SJCRH30 (cell line): ENCODE measurements around the gene LAMA4. TPM values are rescaled to one million over a fixed set of nuclear protein-coding genes. Genes with fewer than 3 reads are reported as not detected.
A peak's percentile ranks its signal among the peaks of the same experiment; 100 is the strongest.

Experiments
- DNase-seq, 2 experiments: peaks; one replicate each; pipeline ENCODE4 v3.0.0-alpha.2; 2015 to 2020
- H3K27ac ChIP-seq: fragments of 250-450 bp; sonication (Bioruptor Pico); 2 replicates; pipeline ENCODE4 v1.5.1; 2020; ENCODE audit warnings: mild to moderate bottlenecking, moderate library complexity
- H3K27me3 ChIP-seq: fragments of 250-450 bp; sonication (Bioruptor Pico); 2 replicates; pipeline ENCODE4 v1.5.1; 2020; ENCODE audit warnings: mild to moderate bottlenecking, moderate library complexity
- H3K36me3 ChIP-seq: fragments of 250-450 bp; sonication (Bioruptor Pico); 2 replicates; pipeline ENCODE4 v1.5.1; 2020; ENCODE audit warnings: mild to moderate bottlenecking, moderate library complexity
- H3K4me1 ChIP-seq: fragments of 250-450 bp; sonication (Bioruptor Pico); 2 replicates; pipeline ENCODE4 v1.5.1; 2020; ENCODE audit warnings: mild to moderate bottlenecking, moderate library complexity
- H3K4me3 ChIP-seq: fragments of 250-450 bp; sonication (Bioruptor Pico); 2 replicates; pipeline ENCODE4 v1.5.1; 2020; ENCODE audit warnings: mild to moderate bottlenecking, moderate library complexity
- H3K9me3 ChIP-seq: fragments of 250-450 bp; sonication (Bioruptor Pico); replicated peaks from 2 replicates; pipeline ENCODE4 v1.5.1; 2020; ENCODE audit warnings: mild to moderate bottlenecking, moderate library complexity
- total RNA-seq: library from RNA; depleted of rRNA; stranded (reverse); fragments of >200 nt; shearing (Covaris generic); gene quantifications from 2 replicates; pipeline ENCODE4 v1.2.3, GENCODE V29; 2014

Gene LAMA4
- total RNA-seq, 1 experiment from 2014 or later: 28.5 TPM

- Histone ChIP-seq H3K4me1 (peaks cover 6% of the 10 kb centered on the region; the same call in 1 of the 2 replicates), H3K27ac (no peak overlapping the region), H3K4me3 (no peak overlapping the region), H3K36me3 (no peaks in the 10 kb centered on the region), H3K27me3 (no peaks in the 10 kb centered on the region), H3K9me3 (no peaks in the 10 kb centered on the region)
- DNase-seq: no peak
These were observed 12.0 kb upstream of the LAMA4 start for GRCh38 chr6:112266331-112266730.

GRCh38 chr6:112259337-112259675, 4.9 kb upstream of the LAMA4 start:
- no peak for DNase-seq
- no peak overlapping the region for H3K4me3 ChIP-seq
- H3K27ac ChIP-seq: no peak overlapping the region

GRCh38 chr6:112258642-112259336, 4.4 kb upstream of the LAMA4 start:
- DNase-seq: no peak
- Histone ChIP-seq H3K27ac (no peak overlapping the region), H3K36me3 (no peaks in the 10 kb centered on the region), H3K4me3 (no peak overlapping the region), H3K4me1 (no peaks in the 10 kb centered on the region; the same call in 1 of the 2 replicates), H3K9me3 (no peaks in the 10 kb centered on the region), H3K27me3 (no peaks in the 10 kb centered on the region)

More at GRCh38 chr6:112259337-112259675, 4.9 kb upstream of the LAMA4 start:
- no peaks in the 10 kb centered on the region for H3K9me3 ChIP-seq
- no peaks in the 10 kb centered on the region for H3K27me3 ChIP-seq
- H3K4me1 ChIP-seq: no peaks in the 10 kb centered on the region; the same call in 1 of the 2 replicates
- no peaks in the 10 kb centered on the region for H3K36me3 ChIP-seq

GRCh38 chr6:112257178-112257855, 3.0 kb upstream of the LAMA4 start:
- no peaks in the 10 kb centered on the region for H3K9me3 ChIP-seq
- H3K4me1 ChIP-seq: no peaks in the 10 kb centered on the region; the same call in none of the 2 replicates
- H3K4me3 ChIP-seq: no peak overlapping the region
- no peaks in the 10 kb centered on the region for H3K27me3 ChIP-seq
- no peaks in the 10 kb centered on the region for H3K36me3 ChIP-seq
- DNase-seq: no peak
- no peak overlapping the region for H3K27ac ChIP-seq

- peak overlapping the region; percentile 56 for H3K4me3 ChIP-seq
- no peaks in the 10 kb centered on the region for H3K36me3 ChIP-seq
- H3K9me3 ChIP-seq: no peaks in the 10 kb centered on the region
- peak overlapping the region; percentile 51; the same call in 1 of the 2 replicates for H3K27ac ChIP-seq
- H3K27me3 ChIP-seq: no peaks in the 10 kb centered on the region
- DNase-seq: peak; percentile 37 to 64
- H3K4me1 ChIP-seq: no peaks in the 10 kb centered on the region; the same call in none of the 2 replicates
These were observed 554 bp upstream of the LAMA4 start for GRCh38 chr6:112254921-112255320.

- no peak for DNase-seq
- Histone ChIP-seq H3K9me3 (no peaks in the 10 kb centered on the region), H3K4me1 (no peaks in the 10 kb centered on the region; the same call in none of the 2 replicates), H3K27ac (peak overlapping the region; percentile 51), H3K27me3 (no peaks in the 10 kb centered on the region), H3K4me3 (peak overlapping the region; percentile 56), H3K36me3 (no peaks in the 10 kb centered on the region)
These were observed 898 bp downstream of the LAMA4 start for GRCh38 chr6:112253498-112253840.

- no peaks in the 10 kb centered on the region; the same call in none of the 2 replicates for H3K4me1 ChIP-seq
- DNase-seq: peak in 1 of 2 experiments; percentile 50
- no peaks in the 10 kb centered on the region for H3K27me3 ChIP-seq
- H3K4me3 ChIP-seq: peak overlapping the region; percentile 56
- H3K9me3 ChIP-seq: no peaks in the 10 kb centered on the region
- no peaks in the 10 kb centered on the region for H3K36me3 ChIP-seq
- no peak overlapping the region for H3K27ac ChIP-seq
These were observed 1.5 kb downstream of the LAMA4 start for GRCh38 chr6:112252571-112253497.

- no peaks in the 10 kb centered on the region; the same call in none of the 2 replicates for H3K4me1 ChIP-seq
- H3K36me3 ChIP-seq: no peaks in the 10 kb centered on the region
- H3K4me3 ChIP-seq: no peak overlapping the region
- H3K27me3 ChIP-seq: no peaks in the 10 kb centered on the region
- H3K27ac ChIP-seq: no peak overlapping the region
- no peaks in the 10 kb centered on the region for H3K9me3 ChIP-seq
- DNase-seq: no peak
These were observed 3.0 kb downstream of the LAMA4 start for GRCh38 chr6:112251171-112251875.

GRCh38 chr6:112249489-112249888, 4.9 kb downstream of the LAMA4 start:
- no peak for DNase-seq

GRCh38 chr6:112247275-112247674, 7.1 kb downstream of the LAMA4 start:
- H3K4me1 ChIP-seq: no peaks in the 10 kb centered on the region; the same call in 1 of the 2 replicates
- DNase-seq: no peak
- no peak overlapping the region for H3K4me3 ChIP-seq
- no peak overlapping the region for H3K27ac ChIP-seq
- H3K36me3 ChIP-seq: no peaks in the 10 kb centered on the region
- no peaks in the 10 kb centered on the region for H3K27me3 ChIP-seq
- no peaks in the 10 kb centered on the region for H3K9me3 ChIP-seq

More at GRCh38 chr6:112249489-112249888, 4.9 kb downstream of the LAMA4 start:
- Histone ChIP-seq H3K27ac (no peak overlapping the region), H3K9me3 (no peaks in the 10 kb centered on the region), H3K36me3 (no peaks in the 10 kb centered on the region), H3K4me3 (no peak overlapping the region), H3K27me3 (no peaks in the 10 kb centered on the region), H3K4me1 (no peaks in the 10 kb centered on the region; the same call in 1 of the 2 replicates)

GRCh38 chr6:112245511-112246203, 8.7 kb downstream of the LAMA4 start:
- Histone ChIP-seq H3K27me3 (no peaks in the 10 kb centered on the region), H3K9me3 (no peaks in the 10 kb centered on the region), H3K36me3 (no peaks in the 10 kb centered on the region), H3K27ac (no peak overlapping the region), H3K4me1 (no peaks in the 10 kb centered on the region; the same call in 1 of the 2 replicates), H3K4me3 (no peak overlapping the region)
- no peak for DNase-seq

- Histone ChIP-seq H3K4me1 (no peaks in the 10 kb centered on the region; the same call in 1 of the 2 replicates), H3K4me3 (no peak overlapping the region), H3K27me3 (no peaks in the 10 kb centered on the region), H3K9me3 (no peaks in the 10 kb centered on the region), H3K27ac (no peak overlapping the region), H3K36me3 (no peaks in the 10 kb centered on the region)
- DNase-seq: no peak
These were observed 10.2 kb downstream of the LAMA4 start for GRCh38 chr6:112243861-112244827.
